Measurements from ENCODE around the gene PRKACA.

DNA sequence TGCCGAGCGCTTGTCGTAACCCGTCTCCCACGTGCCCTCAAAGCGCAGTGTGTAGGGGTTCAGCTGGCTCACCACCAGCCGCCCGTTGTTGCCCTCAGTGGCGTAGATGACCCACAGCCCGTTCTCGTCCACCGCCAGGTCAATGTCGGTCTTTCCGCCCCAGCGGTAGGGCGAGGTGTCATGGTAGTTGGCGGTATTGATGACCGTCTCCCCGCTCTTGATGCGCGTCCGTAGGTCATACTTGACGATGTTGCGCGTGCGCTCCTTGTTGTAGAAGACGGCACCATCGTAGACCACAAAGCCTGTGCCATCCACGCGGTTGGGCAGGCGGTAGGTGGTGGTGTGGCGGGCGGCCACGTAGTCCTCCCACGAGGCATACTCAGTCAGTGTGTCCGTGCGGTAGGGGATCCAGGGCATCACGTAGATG, 45.3 kb upstream of the PRKACA start:
- TF ChIP-seq, protein P1, sequence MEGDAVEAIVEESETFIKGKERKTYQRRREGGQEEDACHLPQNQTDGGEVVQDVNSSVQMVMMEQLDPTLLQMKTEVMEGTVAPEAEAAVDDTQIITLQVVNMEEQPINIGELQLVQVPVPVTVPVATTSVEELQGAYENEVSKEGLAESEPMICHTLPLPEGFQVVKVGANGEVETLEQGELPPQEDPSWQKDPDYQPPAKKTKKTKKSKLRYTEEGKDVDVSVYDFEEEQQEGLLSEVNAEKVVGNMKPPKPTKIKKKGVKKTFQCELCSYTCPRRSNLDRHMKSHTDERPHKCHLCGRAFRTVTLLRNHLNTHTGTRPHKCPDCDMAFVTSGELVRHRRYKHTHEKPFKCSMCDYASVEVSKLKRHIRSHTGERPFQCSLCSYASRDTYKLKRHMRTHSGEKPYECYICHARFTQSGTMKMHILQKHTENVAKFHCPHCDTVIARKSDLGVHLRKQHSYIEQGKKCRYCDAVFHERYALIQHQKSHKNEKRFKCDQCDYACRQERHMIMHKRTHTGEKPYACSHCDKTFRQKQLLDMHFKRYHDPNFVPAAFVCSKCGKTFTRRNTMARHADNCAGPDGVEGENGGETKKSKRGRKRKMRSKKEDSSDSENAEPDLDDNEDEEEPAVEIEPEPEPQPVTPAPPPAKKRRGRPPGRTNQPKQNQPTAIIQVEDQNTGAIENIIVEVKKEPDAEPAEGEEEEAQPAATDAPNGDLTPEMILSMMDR (IDR thresholded peaks at IDR 0.05): no peak
- no peak for TF ChIP-seq POLR2AphosphoS5 (IDR thresholded peaks at IDR 0.05)

All from prostate gland (tissue), 2 donors.